ENCODE results near the gene HSPA1L.

Gene HSPA1L

GRCh38 chr6:31797588-31797987 lies 17.5 kb downstream of the HSPA1L start:
- H3K4me2 ChIP-seq (ENCODE audit: low read length), result no peak overlapping the region
- peaks cover 14% of the 10 kb centered on the region; the same call in 1 of the 2 replicates for H3K79me2 ChIP-seq (ENCODE audit: insufficient read depth, low read length)
- no peak overlapping the region for H3K4me3 ChIP-seq (ENCODE audit: low read depth, low read length, poor library complexity, severe bottlenecking)
- H2AFZ ChIP-seq (ENCODE audit: low read length), result no peak overlapping the region
- H3K36me3 ChIP-seq (ENCODE audit: insufficient read depth, low read length), result peaks cover 27% of the 10 kb centered on the region
- no peaks in the 10 kb centered on the region for H3K27me3 ChIP-seq (ENCODE audit: insufficient read depth, low read length)
- H4K20me1 ChIP-seq (ENCODE audit: insufficient read depth, low read length), result no peaks in the 10 kb centered on the region
- 0 out of 2 replicates have a peak, but pooled peaks cover 6% of the 10 kb centered on the region for H3F3A ChIP-seq (ENCODE audit: insufficient read depth, low read length)
- no peak overlapping the region for H3K9ac ChIP-seq (ENCODE audit: low read length)
- peak overlapping the region; percentile 70 for H3K27ac ChIP-seq (ENCODE audit: low read depth, low read length, poor library complexity, severe bottlenecking)
- no peaks in the 10 kb centered on the region for H3K9me2 ChIP-seq (ENCODE audit: low read depth, low read length)
- TF ChIP-seq CTCF (IDR thresholded peaks at IDR 0.05; ENCODE audit: low read length) (no peak), EZH2 (IDR thresholded peaks at IDR 0.05; ENCODE audit: borderline replicate concordance, low read length) (no peak)
- no peaks in the 10 kb centered on the region for H3K9me3 ChIP-seq (ENCODE audit: low read length)
- peaks cover 29% of the 10 kb centered on the region for H3K4me1 ChIP-seq (ENCODE audit: insufficient read depth, low read length, severe bottlenecking)

- H3K9ac ChIP-seq (ENCODE audit: low read length), result no peak overlapping the region
- no peaks in the 10 kb centered on the region for H3K27me3 ChIP-seq (ENCODE audit: insufficient read depth, low read length)
- H3K9me2 ChIP-seq (ENCODE audit: low read depth, low read length), result no peaks in the 10 kb centered on the region
- H3K4me2 ChIP-seq (ENCODE audit: low read length), result no peak overlapping the region
- no peaks in the 10 kb centered on the region for H4K20me1 ChIP-seq (ENCODE audit: insufficient read depth, low read length)
- peak overlapping the region; percentile 70 for H3K27ac ChIP-seq (ENCODE audit: low read depth, low read length, poor library complexity, severe bottlenecking)
- H2AFZ ChIP-seq (ENCODE audit: low read length), result no peak overlapping the region
- TF ChIP-seq EZH2 (IDR thresholded peaks at IDR 0.05; ENCODE audit: borderline replicate concordance, low read length), result no peak
- no peak for TF ChIP-seq CTCF (IDR thresholded peaks at IDR 0.05; ENCODE audit: low read length)
- peaks cover 30% of the 10 kb centered on the region for H3K36me3 ChIP-seq (ENCODE audit: insufficient read depth, low read length)
- H3K4me3 ChIP-seq (ENCODE audit: low read depth, low read length, poor library complexity, severe bottlenecking), result no peak overlapping the region
- peaks cover 29% of the 10 kb centered on the region for H3K4me1 ChIP-seq (ENCODE audit: insufficient read depth, low read length, severe bottlenecking)
- 0 out of 2 replicates have a peak, but pooled peaks cover 6% of the 10 kb centered on the region for H3F3A ChIP-seq (ENCODE audit: insufficient read depth, low read length)
- H3K79me2 ChIP-seq (ENCODE audit: insufficient read depth, low read length), result peaks cover 14% of the 10 kb centered on the region; the same call in 1 of the 2 replicates
- no peaks in the 10 kb centered on the region for H3K9me3 ChIP-seq (ENCODE audit: low read length)
These were observed 18.1 kb downstream of the HSPA1L start for GRCh38 chr6:31796993-31797385.

- Histone ChIP-seq H3K4me3 (ENCODE audit: low read depth, low read length, poor library complexity, severe bottlenecking) (peak within 1 kb of the TSS; percentile 82), H2AFZ (ENCODE audit: low read length) (no peak within 1 kb of the TSS), H3K4me1 (ENCODE audit: insufficient read depth, low read length, severe bottlenecking) (peaks cover 29% of the 10 kb centered on the region), H3K79me2 (ENCODE audit: insufficient read depth, low read length) (peaks cover 14% of the 10 kb centered on the region; the same call in 1 of the 2 replicates), H3K27ac (ENCODE audit: low read depth, low read length, poor library complexity, severe bottlenecking) (peak within 1 kb of the TSS; percentile 70), H3K9ac (ENCODE audit: low read length) (peak within 1 kb of the TSS; percentile 92), H3K27me3 (ENCODE audit: insufficient read depth, low read length) (no peaks in the 10 kb centered on the region), H3F3A (ENCODE audit: insufficient read depth, low read length) (0 out of 2 replicates have a peak, but pooled peaks cover 6% of the 10 kb centered on the region), H3K36me3 (ENCODE audit: insufficient read depth, low read length) (peaks cover 30% of the 10 kb centered on the region), H3K4me2 (ENCODE audit: low read length) (peak within 1 kb of the TSS; percentile 81), H4K20me1 (ENCODE audit: insufficient read depth, low read length) (no peaks in the 10 kb centered on the region), H3K9me3 (ENCODE audit: low read length) (no peaks in the 10 kb centered on the region), H3K9me2 (ENCODE audit: low read depth, low read length) (no peaks in the 10 kb centered on the region)
- no peak for TF ChIP-seq EZH2 (IDR thresholded peaks at IDR 0.05; ENCODE audit: borderline replicate concordance, low read length)
- TF ChIP-seq CTCF (IDR thresholded peaks at IDR 0.05; ENCODE audit: low read length), result peak; percentile 68
These were observed 19.3 kb downstream of the HSPA1L start, which contains the start of gene VARS1 for GRCh38 chr6:31795616-31796298. TSS of gene VARS1 (minus strand) at chr6:31795752. CDS start at chr6:31795217, 535 bp downstream.
